Erythroblast (primary cell): ENCODE measurements around the gene GPR135.

Experiments
- GATA1 ChIP-seq: IDR thresholded peaks from 2 replicates; pipeline ENCODE4 v1.6.1; 2011; ENCODE audit warnings: low read depth, mild to moderate bottlenecking, control low read depth, low read length, moderate library complexity
- POLR2A ChIP-seq: IDR thresholded peaks from 2 replicates; pipeline ENCODE4 v1.6.1; 2011; ENCODE audit warnings: mild to moderate bottlenecking, low read length

DNA sequence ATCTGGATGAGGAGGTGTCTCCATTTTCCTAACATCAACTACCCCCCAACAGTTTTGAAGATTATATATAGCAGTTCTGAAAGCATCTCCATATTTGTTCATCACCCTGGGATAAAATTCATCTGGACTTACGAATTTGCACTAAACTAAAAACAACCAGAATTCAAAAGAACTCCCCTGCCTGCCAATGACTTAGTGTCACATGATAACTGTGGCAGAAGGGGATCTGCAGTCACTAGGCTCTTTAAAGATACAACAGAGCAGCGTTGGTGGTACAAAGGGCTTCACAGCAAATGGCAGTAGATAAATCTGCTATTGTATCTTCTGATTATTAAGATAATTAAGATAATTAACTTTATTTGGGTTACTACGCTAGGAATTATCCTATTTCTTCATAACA is 30.1 kb downstream of the GPR135 start:
- TF ChIP-seq POLR2A (no peak), GATA1 (no peak)
